ENCODE measurements around the gene SH2D7.

- no peak for TF ChIP-seq CTCF (IDR thresholded peaks at IDR 0.05; ENCODE audit: insufficient read depth, low read length, poor library complexity, severe bottlenecking)
- TF ChIP-seq EZH2phosphoT487 (conservative IDR thresholded peaks at IDR 0.05; ENCODE audit: low read length), result no peak
Observed at GRCh38 chr15:78093242-78094020, 1.1 kb downstream of the SH2D7 start.
